Cardiac muscle cell (in vitro differentiated cells and primary cell): ENCODE measurements around the gene TMEM235. TPM values are rescaled to one million over a fixed set of nuclear protein-coding genes. Genes with fewer than 3 reads are reported as not detected.

Experiments
- DNase-seq, 2 donors: peaks; one replicate each; pipeline versions ENCODE4 v3.0.0 to v3.0.0-alpha.2; 2010 to 2017; ENCODE audit warnings: low read depth in 1 of 2, low spot score in 1 of 2
- H3K27ac ChIP-seq: fragments of 200-600 bp; sonication (generic); 2 replicates; pipeline ENCODE4 v1.5.1; 2016
- H3K27me3 ChIP-seq: fragments of 200-600 bp; sonication (generic); 2 replicates; pipeline ENCODE4 v1.6.0; 2016; ENCODE audit warnings: control low read depth
- H3K36me3 ChIP-seq: fragments of 200-600 bp; sonication (generic); 2 replicates; pipeline ENCODE4 v1.5.1; 2016; ENCODE audit warnings: control low read depth
- H3K4me1 ChIP-seq: fragments of 200-600 bp; sonication (generic); 2 replicates; pipeline ENCODE4 v1.8.1; 2017; ENCODE audit warnings: low read depth, mild to moderate bottlenecking, mixed run types
- H3K4me3 ChIP-seq: fragments of 200-600 bp; sonication (generic); 2 replicates; pipeline ENCODE4 v1.5.1; 2016; ENCODE audit warnings: mild to moderate bottlenecking
- H3K9me3 ChIP-seq: fragments of 200-600 bp; sonication (generic); 2 replicates; pipeline ENCODE4 v1.5.1; 2017; ENCODE audit warnings: low read depth, mild to moderate bottlenecking, control low read depth
- polyA plus RNA-seq: library from polyadenylated mRNA; unstranded; fragments of >200 nt; fragmentation: Nextera tagmentation; extraction: Ambion mirVana; gene quantifications from 2 replicates; pipeline ENCODE4 v1.2.1, GENCODE V29; 2016
- total RNA-seq: library from RNA; depleted of rRNA; stranded (reverse); fragments of >200 nt; gene quantifications from 2 replicates; pipeline ENCODE4 v1.2.3, GENCODE V29; 2016
- TF ChIP-seq, protein P1 (sequence below): IDR thresholded peaks from 2 replicates; pipeline ENCODE4 v1.5.1; 2012; ENCODE audit warnings: low read depth, mild to moderate bottlenecking, low read length

Gene TMEM235
- total and polyA plus RNA-seq, 2 experiments from 2014 or later: 2.0 to 2.3 TPM

DNA sequence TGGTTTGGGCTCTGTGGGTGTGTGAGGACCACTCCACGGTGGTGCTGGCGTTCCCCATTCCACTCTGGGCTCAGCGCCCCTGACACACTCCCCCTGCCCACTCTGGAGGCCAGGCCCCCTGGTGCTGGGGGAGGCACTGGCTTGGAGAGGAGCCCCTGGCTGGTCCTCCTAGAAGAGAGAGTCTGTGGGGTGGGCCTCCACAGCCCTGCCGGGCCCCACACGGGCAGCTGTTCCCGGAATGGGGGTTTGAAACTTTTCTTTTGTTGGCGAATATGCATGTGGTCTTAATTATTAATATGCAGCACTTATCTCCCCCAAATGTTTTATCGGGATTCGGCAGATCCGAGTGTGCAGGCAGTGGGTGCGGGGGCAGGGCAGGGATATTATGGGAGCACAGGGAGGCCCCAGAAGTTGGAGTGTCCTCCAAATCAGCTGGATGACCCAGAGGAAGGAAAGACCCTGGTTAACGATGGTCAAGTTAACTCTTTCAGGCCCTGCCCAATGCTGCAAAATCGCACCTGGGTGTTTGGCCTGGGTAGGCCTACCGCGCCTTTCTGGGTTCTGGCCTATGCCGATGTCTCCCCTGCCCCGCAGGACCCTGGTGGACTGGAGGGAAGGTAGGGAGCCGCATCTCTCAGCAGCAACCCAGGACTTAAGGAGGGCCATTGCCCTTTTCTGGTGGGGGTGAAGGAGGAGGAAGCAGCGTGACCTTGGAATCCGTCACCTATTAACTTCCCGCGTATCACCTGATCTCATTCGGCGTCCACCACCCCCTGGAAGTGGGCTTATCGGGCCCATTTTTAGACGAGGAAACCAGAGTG is 36.0 kb downstream of the TMEM235 start:
- Histone ChIP-seq H3K36me3 (no peaks in the 10 kb centered on the region), H3K4me3 (no peak overlapping the region), H3K27me3 (no peaks in the 10 kb centered on the region), H3K4me1 (peaks cover 55% of the 10 kb centered on the region), H3K27ac (peak overlapping the region; percentile 18), H3K9me3 (no peaks in the 10 kb centered on the region)
- no peak for DNase-seq
- TF ChIP-seq, protein P1, sequence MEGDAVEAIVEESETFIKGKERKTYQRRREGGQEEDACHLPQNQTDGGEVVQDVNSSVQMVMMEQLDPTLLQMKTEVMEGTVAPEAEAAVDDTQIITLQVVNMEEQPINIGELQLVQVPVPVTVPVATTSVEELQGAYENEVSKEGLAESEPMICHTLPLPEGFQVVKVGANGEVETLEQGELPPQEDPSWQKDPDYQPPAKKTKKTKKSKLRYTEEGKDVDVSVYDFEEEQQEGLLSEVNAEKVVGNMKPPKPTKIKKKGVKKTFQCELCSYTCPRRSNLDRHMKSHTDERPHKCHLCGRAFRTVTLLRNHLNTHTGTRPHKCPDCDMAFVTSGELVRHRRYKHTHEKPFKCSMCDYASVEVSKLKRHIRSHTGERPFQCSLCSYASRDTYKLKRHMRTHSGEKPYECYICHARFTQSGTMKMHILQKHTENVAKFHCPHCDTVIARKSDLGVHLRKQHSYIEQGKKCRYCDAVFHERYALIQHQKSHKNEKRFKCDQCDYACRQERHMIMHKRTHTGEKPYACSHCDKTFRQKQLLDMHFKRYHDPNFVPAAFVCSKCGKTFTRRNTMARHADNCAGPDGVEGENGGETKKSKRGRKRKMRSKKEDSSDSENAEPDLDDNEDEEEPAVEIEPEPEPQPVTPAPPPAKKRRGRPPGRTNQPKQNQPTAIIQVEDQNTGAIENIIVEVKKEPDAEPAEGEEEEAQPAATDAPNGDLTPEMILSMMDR: no peak

DNA sequence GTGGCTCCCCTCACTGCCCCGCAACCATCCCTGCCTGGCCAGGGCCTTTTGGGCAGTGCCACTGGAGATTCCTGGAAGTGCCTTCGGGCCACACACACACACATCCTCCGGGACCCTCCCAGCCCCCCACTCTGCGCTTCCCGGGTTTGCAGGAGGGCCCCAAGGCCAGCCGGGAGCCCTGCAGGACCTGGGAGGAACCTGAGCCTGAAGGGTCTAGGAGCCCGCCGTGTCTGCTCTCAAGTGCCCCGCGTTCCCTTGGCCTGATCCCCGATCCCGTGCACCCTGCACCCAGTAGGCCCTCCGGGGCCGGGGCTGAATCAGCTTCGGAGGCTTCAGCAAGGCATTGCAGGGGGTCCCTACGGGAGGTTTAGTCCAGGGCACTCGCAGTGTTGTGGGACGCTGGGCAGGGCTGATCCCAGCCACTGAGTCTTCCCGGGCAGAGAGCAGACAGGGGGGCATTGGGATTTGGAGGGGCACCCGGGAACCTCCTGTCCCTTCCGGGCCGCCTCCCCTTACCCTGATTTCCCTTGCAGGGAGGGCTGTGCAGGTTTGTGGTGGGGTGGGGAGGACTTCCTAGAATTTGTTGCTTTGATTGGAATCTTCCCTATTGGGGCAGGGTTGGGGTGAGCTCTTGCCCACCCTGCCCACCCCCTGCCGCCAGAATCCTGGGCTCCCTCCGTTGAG is 36.9 kb downstream of the TMEM235 start:
- H3K4me3 ChIP-seq: no peak overlapping the region
- peaks cover 58% of the 10 kb centered on the region for H3K4me1 ChIP-seq
- DNase-seq: no peak
- no peaks in the 10 kb centered on the region for H3K36me3 ChIP-seq
- H3K27me3 ChIP-seq: no peaks in the 10 kb centered on the region
- no peaks in the 10 kb centered on the region for H3K9me3 ChIP-seq
- TF ChIP-seq, protein P1: no peak
- H3K27ac ChIP-seq: peak overlapping the region; percentile 88

DNA sequence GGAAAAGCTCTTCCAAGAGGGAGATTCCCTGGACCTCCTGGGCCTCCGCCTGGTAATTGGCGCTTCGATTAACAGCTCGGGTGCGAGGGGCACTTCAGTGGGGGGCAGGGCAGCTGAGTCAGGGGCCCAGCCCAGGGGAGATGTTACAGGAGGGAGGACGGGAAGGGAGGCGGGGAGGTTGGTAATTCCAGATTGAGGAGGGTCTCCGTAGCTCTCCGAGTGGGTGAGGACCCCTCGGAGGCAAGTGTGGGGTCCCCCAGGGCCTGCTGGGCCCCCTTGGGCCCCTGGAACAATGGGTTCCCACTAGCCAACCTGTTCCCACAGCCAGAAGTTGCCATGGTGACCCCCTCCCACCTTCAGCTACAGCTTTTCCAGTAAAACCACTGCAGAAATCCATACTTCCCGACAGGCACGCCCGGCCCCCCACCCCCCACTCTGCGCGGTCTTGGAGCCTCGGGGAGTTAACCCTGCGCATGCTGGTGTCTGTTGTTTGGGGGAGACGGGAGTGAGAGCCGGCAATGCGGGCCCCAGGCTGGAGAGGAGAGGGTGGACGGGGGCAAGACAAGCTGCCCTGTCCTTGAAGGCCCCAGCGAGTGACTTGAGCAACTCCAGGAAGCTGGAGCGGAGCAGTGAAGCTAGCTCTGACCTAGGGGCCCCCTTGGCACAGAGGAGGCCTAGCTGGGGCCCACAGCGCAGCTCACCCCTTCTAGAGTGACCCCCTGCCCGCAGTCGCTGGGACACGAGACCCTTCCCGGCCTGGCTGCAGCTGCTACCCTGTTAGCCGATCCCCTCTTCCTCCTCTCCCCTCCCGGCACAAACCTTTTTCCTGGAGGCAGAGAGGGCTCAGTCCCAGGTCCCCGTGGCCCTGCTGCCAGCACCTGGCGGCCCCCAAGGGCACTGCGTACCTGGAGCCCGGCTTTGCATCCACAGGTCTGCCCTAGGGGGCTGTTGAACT is 37.8 kb downstream of the TMEM235 start:
- Histone ChIP-seq H3K4me3 (no peak overlapping the region), H3K9me3 (no peaks in the 10 kb centered on the region), H3K36me3 (no peaks in the 10 kb centered on the region), H3K27ac (peak overlapping the region; percentile 88), H3K4me1 (peaks cover 57% of the 10 kb centered on the region), H3K27me3 (no peaks in the 10 kb centered on the region)
- peak; percentile 59 to 96 for DNase-seq
- TF ChIP-seq, protein P1: no peak

DNA sequence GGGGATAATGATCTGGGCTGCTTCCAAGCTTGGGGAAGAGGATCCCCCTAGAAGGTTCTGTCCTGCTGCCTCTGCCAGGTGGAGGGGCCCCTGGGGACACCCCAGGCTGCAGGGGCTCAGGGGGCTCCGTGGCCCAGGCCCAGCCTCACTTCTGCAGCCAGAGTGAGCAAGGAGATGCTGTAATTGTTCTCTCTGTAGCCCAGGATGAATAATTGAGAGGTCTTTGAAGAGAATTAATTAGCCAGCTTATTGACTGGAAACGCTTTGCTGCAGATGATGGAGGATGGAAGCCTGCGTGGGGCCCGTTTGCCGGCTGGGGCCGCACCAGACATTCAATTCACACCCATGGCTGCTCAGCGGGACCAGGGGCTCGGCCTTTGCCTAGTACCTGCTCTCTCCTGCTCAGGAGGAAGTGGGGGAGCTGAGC is 38.5 kb downstream of the TMEM235 start:
- Histone ChIP-seq H3K4me1 (peaks cover 57% of the 10 kb centered on the region), H3K36me3 (no peaks in the 10 kb centered on the region), H3K27ac (peak overlapping the region; percentile 88), H3K27me3 (no peaks in the 10 kb centered on the region), H3K9me3 (no peaks in the 10 kb centered on the region), H3K4me3 (no peak overlapping the region)
- no peak for DNase-seq
- TF ChIP-seq, protein P1: no peak

DNA sequence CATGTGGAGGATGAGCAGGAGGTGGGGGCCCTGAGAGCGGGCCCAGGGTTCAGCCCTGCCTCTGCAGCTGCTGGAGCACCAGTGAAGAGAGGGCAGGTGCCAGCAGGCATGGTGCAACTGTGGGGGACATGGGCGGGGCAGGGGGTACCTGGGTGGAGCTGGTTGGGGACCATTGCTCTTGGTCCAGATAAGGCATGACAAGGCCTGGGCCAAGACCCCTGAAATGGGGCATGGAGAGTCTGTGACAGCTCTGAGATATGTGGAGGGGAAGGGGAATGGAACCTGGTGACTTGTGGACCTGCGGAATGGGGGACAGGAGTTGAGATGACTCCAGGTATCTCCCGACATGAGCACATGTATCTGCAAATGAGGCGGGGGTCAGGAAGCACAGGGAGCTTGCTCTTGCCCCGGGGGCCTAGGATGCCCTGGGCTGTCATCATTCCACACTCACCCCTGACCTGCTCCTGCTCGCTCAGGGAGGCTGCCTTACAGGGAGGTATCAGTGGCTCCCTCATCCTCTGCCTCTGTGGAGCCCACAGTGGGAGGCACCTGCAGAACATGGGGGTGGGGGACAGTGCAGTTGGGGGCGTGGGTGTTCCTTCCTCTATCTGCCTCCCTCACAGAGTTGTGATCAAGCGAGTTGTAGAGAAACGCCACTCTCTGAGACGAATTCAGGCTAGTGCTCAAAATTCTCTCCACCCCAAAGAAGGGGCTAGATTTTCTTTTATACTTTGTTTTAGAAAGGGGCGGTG is 40.2 kb downstream of the TMEM235 start:
- no peaks in the 10 kb centered on the region for H3K27me3 ChIP-seq
- H3K27ac ChIP-seq: peak overlapping the region; percentile 59
- no peaks in the 10 kb centered on the region for H3K9me3 ChIP-seq
- TF ChIP-seq, protein P1: no peak
- H3K36me3 ChIP-seq: no peaks in the 10 kb centered on the region
- H3K4me3 ChIP-seq: no peak overlapping the region
- no peak for DNase-seq
- H3K4me1 ChIP-seq: peaks cover 52% of the 10 kb centered on the region
